WTC11 (cell line): ENCODE measurements around the gene NR3C1. TPM values are rescaled to one million over a fixed set of nuclear protein-coding genes. Genes with fewer than 3 reads are reported as not detected.

Experiments used
- ATAC-seq: fragments of 200-7000 bp; cut with Tn5 transposase; 2 replicates; pipeline ENCODE4 v1.10.0; 2021; ENCODE audit warnings: mild to moderate bottlenecking, moderate library complexity
- CTCF ChIA-PET: fragments of 300-600 bp; sonication (Branson Sonifier 250); formaldehyde crosslinking; loops from one replicate; lab custom pipeline; 2021; ENCODE audit warnings: antibody characterized with exemption; lab: Charles Lee
- POLR2A ChIA-PET: fragments of 350-600 bp; sonication (Branson Sonifier 250); formaldehyde crosslinking; loops from one replicate; lab custom pipeline; 2021; ENCODE audit warnings: antibody characterized with exemption; lab: Charles Lee
- DNase-seq: peaks from one replicate; pipeline ENCODE4 v3.0.0; 2021; ENCODE audit warnings: low spot score
- H3K27ac Mint-ChIP-seq: 2 replicates; pipeline ENCODE4 v1.8.0; 2021; ENCODE audit warnings: mixed read lengths
- H3K27me3 Mint-ChIP-seq: 2 replicates; pipeline ENCODE4 v1.8.0; 2021; ENCODE audit warnings: low read depth, mild to moderate bottlenecking, moderate library complexity, mixed read lengths
- H3K36me3 Mint-ChIP-seq: 2 replicates; pipeline ENCODE4 v1.8.0; 2021; ENCODE audit warnings: mixed read lengths
- H3K4me1 Mint-ChIP-seq: 2 replicates; pipeline ENCODE4 v1.8.0; 2022; ENCODE audit warnings: mixed read lengths
- H3K4me3 Mint-ChIP-seq: 2 replicates; pipeline ENCODE4 v1.8.0; 2021; ENCODE audit warnings: mild to moderate bottlenecking, moderate library complexity, mixed read lengths
- H3K9me3 Mint-ChIP-seq: 2 replicates; pipeline ENCODE4 v1.8.0; 2021; ENCODE audit warnings: mixed read lengths
- CBFB ChIP-seq: sonication (generic); formaldehyde crosslinking; IDR thresholded peaks from 2 replicates; pipeline ENCODE4 v1.8.1; 2022; ENCODE audit warnings: mild to moderate bottlenecking, low read depth, missing genetic modification reagents
- E2F1 ChIP-seq: sonication (generic); formaldehyde crosslinking; IDR thresholded peaks from 2 replicates; pipeline ENCODE4 v1.8.0; 2022; ENCODE audit warnings: mild to moderate bottlenecking, missing genetic modification reagents
- EMX1 ChIP-seq: fragments of 250-450 bp; sonication (Bioruptor Pico); IDR thresholded peaks from 2 replicates; pipeline ENCODE4 v1.8.0; 2021; ENCODE audit warnings: mild to moderate bottlenecking
- FOXJ3 ChIP-seq: sonication (generic); formaldehyde crosslinking; IDR thresholded peaks from 2 replicates; pipeline ENCODE4 v1.9.0; 2021; ENCODE audit warnings: missing genetic modification reagents, mild to moderate bottlenecking, borderline replicate concordance
- FOXP1 ChIP-seq: sonication (generic); formaldehyde crosslinking; IDR thresholded peaks from 2 replicates; pipeline ENCODE4 v1.8.0; 2022; ENCODE audit warnings: missing genetic modification reagents, mild to moderate bottlenecking, moderate library complexity, borderline replicate concordance
- GRHL2 ChIP-seq: fragments of 250-450 bp; sonication (Bioruptor Pico); IDR thresholded peaks from 2 replicates; pipeline ENCODE4 v1.8.0; 2022; ENCODE audit warnings: mild to moderate bottlenecking, moderate library complexity; ENCODE audit not compliant: insufficient replicate concordance, severe bottlenecking
- HMGA2 ChIP-seq: fragments of 250-450 bp; sonication (Bioruptor Pico); IDR thresholded peaks from 2 replicates; pipeline ENCODE4 v1.4.0; 2021; ENCODE audit warnings: mild to moderate bottlenecking, moderate library complexity
- IRF1 ChIP-seq: sonication (generic); formaldehyde crosslinking; IDR thresholded peaks from 2 replicates; pipeline ENCODE4 v1.8.0; 2023; ENCODE audit warnings: missing genetic modification reagents
- IRF2 ChIP-seq: sonication (generic); formaldehyde crosslinking; IDR thresholded peaks from 2 replicates; pipeline ENCODE4 v1.8.0; 2022; ENCODE audit warnings: low read depth, missing genetic modification reagents, borderline replicate concordance
- KAT7 ChIP-seq: sonication (generic); formaldehyde crosslinking; IDR thresholded peaks from 2 replicates; pipeline ENCODE4 v1.8.1; 2023; ENCODE audit warnings: missing genetic modification reagents, mild to moderate bottlenecking, borderline replicate concordance
- NR2C2 ChIP-seq: sonication (generic); formaldehyde crosslinking; IDR thresholded peaks from 2 replicates; pipeline ENCODE4 v1.8.0; 2022; ENCODE audit warnings: mild to moderate bottlenecking, missing genetic modification reagents
- NR3C1 ChIP-seq: sonication (generic); formaldehyde crosslinking; conservative IDR thresholded peaks from 2 replicates; pipeline ENCODE4 v1.8.1; 2023; ENCODE audit warnings: low read depth, mild to moderate bottlenecking, missing genetic modification reagents
- PREB ChIP-seq: sonication (generic); formaldehyde crosslinking; IDR thresholded peaks from 2 replicates; pipeline ENCODE4 v1.8.1; 2022; ENCODE audit warnings: mild to moderate bottlenecking, missing genetic modification reagents, moderate library complexity, borderline replicate concordance
- SP1 ChIP-seq: sonication (generic); formaldehyde crosslinking; conservative IDR thresholded peaks from 2 replicates; pipeline ENCODE4 v1.8.1; 2022; ENCODE audit warnings: missing genetic modification reagents
- ZBTB21 ChIP-seq: sonication (generic); formaldehyde crosslinking; IDR thresholded peaks from 2 replicates; pipeline ENCODE4 v1.8.1; 2023; ENCODE audit warnings: mild to moderate bottlenecking, missing genetic modification reagents, borderline replicate concordance
- ZMAT4 ChIP-seq: fragments of 250-450 bp; sonication (Bioruptor Pico); IDR thresholded peaks from 2 replicates; pipeline ENCODE4 v1.9.0; 2021; ENCODE audit warnings: mild to moderate bottlenecking
- ZNF121 ChIP-seq: sonication (generic); formaldehyde crosslinking; IDR thresholded peaks from 2 replicates; pipeline ENCODE4 v1.8.0; 2023; ENCODE audit warnings: missing genetic modification reagents
- ZNF138 ChIP-seq: sonication (generic); formaldehyde crosslinking; conservative IDR thresholded peaks from 2 replicates; pipeline ENCODE4 v1.8.1; 2022; ENCODE audit warnings: mild to moderate bottlenecking, moderate library complexity, missing genetic modification reagents
- ZNF263 ChIP-seq: sonication (generic); formaldehyde crosslinking; IDR thresholded peaks from 2 replicates; pipeline ENCODE4 v1.8.1; 2022; ENCODE audit warnings: low read depth, mild to moderate bottlenecking, moderate library complexity, missing genetic modification reagents
- ZNF416 ChIP-seq: fragments of 250-450 bp; sonication (Bioruptor Pico); IDR thresholded peaks from 2 replicates; pipeline ENCODE4 v1.9.0; 2021; ENCODE audit warnings: mild to moderate bottlenecking, inconsistent platforms
- ZNF423 ChIP-seq: fragments of 250-450 bp; sonication (Bioruptor Pico); IDR thresholded peaks from 2 replicates; pipeline ENCODE4 v2.1.2; 2022; ENCODE audit warnings: mild to moderate bottlenecking, moderate library complexity
- ZSCAN18 ChIP-seq: fragments of 250-450 bp; sonication (Bioruptor Pico); IDR thresholded peaks from 2 replicates; pipeline ENCODE4 v2.1.2; 2022; ENCODE audit warnings: mild to moderate bottlenecking, moderate library complexity
- total RNA-seq: library from RNA; stranded (reverse); gene quantifications from 3 replicates; pipeline ENCODE4 v1.2.3, GENCODE V29; 2021

NR3C1 gene
- total RNA-seq, 1 experiment from 2014 or later: 15.0 TPM

- Mint-ChIP-seq H3K4me3 (no peak overlapping the region), H3K27ac (peak overlapping the region; percentile 59), H3K4me1 (peaks cover 26% of the 10 kb centered on the region), H3K36me3 (no peaks in the 10 kb centered on the region), H3K9me3 (no peaks in the 10 kb centered on the region), H3K27me3 (no peaks in the 10 kb centered on the region)
- TF ChIP-seq ZSCAN18 (CRISPR knock-in tag): no peak
- TF ChIP-seq ZNF121 (CRISPR knock-in tag): no peak
- no peak for TF ChIP-seq ZBTB21 (CRISPR knock-in tag)
- TF ChIP-seq GRHL2 (CRISPR knock-in tag): no peak
- TF ChIP-seq ZNF138 (CRISPR knock-in tag): no peak
- no peak for TF ChIP-seq NR2C2 (CRISPR knock-in tag)
- no peak for TF ChIP-seq ZMAT4 (CRISPR knock-in tag)
- no peak for TF ChIP-seq IRF1 (CRISPR knock-in tag)
- no peak for TF ChIP-seq FOXP1 (CRISPR knock-in tag)
- no peak for TF ChIP-seq HMGA2 (CRISPR knock-in tag)
- TF ChIP-seq ZNF416 (CRISPR knock-in tag): no peak
- ChIA-PET CTCF (interaction anchor here (2.2 kb wide), 1 partner anchor 26 kb away, joined by 6 read pairs; the partner anchor contains the start of gene NR3C1), POLR2A (no interaction called here)
- peak; percentile 92 for ATAC-seq
- DNase-seq: peak; percentile 19
Observed at GRCh38 chr5:143376911-143377813, 26.3 kb downstream of the NR3C1 start.

GRCh38 chr5:143376195-143376779 is 27.2 kb downstream of the NR3C1 start:
- peak overlapping the region; percentile 15; the same call in 1 of the 2 replicates for H3K27ac Mint-ChIP-seq
- peaks cover 26% of the 10 kb centered on the region for H3K4me1 Mint-ChIP-seq
- no peaks in the 10 kb centered on the region for H3K27me3 Mint-ChIP-seq
- DNase-seq: no peak
- H3K36me3 Mint-ChIP-seq: no peaks in the 10 kb centered on the region
- H3K9me3 Mint-ChIP-seq: no peaks in the 10 kb centered on the region
- ChIA-PET CTCF (interaction anchor here (2.2 kb wide), 1 partner anchor 27 kb away, joined by 6 read pairs; the partner anchor contains the start of gene NR3C1), POLR2A (no interaction called here)
- H3K4me3 Mint-ChIP-seq: no peak overlapping the region
- TF ChIP-seq E2F1: no peak
- no peak for TF ChIP-seq IRF2 (CRISPR knock-in tag)
- no peak for TF ChIP-seq NR3C1 (CRISPR knock-in tag)
- TF ChIP-seq ZBTB21 (CRISPR knock-in tag): no peak
- no peak for TF ChIP-seq PREB (CRISPR knock-in tag)
- no peak for TF ChIP-seq EMX1 (CRISPR knock-in tag)
- TF ChIP-seq SP1 (CRISPR knock-in tag): no peak
- no peak for TF ChIP-seq ZNF423 (CRISPR knock-in tag)
- TF ChIP-seq CBFB: no peak
- no peak for TF ChIP-seq KAT7 (CRISPR knock-in tag)
- TF ChIP-seq ZNF416 (CRISPR knock-in tag): no peak
- TF ChIP-seq FOXJ3 (CRISPR knock-in tag): no peak
- no peak for TF ChIP-seq ZNF263
- no peak for ATAC-seq
